Measurements from ENCODE around the gene TENT4A. TPM values are rescaled to one million over a fixed set of nuclear protein-coding genes. Genes with fewer than 3 reads are reported as not detected.

Gene TENT4A
- total and polyA plus RNA-seq, 2 of the 13 experiments (the other 11 are each of a cell fraction or from before 2014, with no cell fraction given), result 6.3 to 13.3 TPM

DNA sequence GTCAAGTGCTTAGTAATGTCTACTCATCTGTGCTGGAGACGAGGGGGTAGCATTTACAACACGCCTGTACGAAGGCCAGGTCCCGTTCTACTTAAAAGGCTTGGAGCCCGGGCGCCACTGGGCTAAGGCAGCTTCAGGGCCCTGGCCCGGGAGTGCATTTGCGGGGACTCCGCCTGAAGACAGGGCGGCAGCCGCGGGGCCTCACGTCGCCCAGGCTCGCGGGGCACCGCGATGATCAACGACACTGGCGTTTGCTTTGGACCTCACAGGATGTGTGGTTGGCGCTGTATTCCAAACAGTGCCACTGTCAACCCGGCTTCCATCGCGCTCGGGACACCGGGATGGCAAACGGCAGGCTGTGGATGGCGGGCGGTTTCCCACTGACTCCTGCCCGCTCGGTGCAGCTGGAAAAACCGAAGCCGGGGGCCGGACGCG, 1.1 kb upstream of the TENT4A start (continued):
- TF ChIP-seq GABPB1 (CRISPR knock-in tag; IDR thresholded peaks at IDR 0.05), result peak; percentile 43; the same call in 1 of the 2 replicates
- 0 out of 2 replicates have a peak, but pooled peaks have one; percentile 18 for TF ChIP-seq KLF6 (CRISPR knock-in tag; IDR thresholded peaks at IDR 0.05)
- TF ChIP-seq MEIS1 (CRISPR knock-in tag; IDR thresholded peaks at IDR 0.05; ENCODE audit: borderline replicate concordance), result peak; percentile 71; the same call in 1 of the 2 replicates
- 0 out of 4 replicates have a peak, but pooled peaks of 1 of the 2 experiments have one; percentile 10 for TF ChIP-seq POLR2A (IDR thresholded peaks at IDR 0.05; ENCODE audit: insufficient read depth in 1 of 2, low read depth in 2 of 2, low read length in 2 of 2)
- TF ChIP-seq, protein P1, sequence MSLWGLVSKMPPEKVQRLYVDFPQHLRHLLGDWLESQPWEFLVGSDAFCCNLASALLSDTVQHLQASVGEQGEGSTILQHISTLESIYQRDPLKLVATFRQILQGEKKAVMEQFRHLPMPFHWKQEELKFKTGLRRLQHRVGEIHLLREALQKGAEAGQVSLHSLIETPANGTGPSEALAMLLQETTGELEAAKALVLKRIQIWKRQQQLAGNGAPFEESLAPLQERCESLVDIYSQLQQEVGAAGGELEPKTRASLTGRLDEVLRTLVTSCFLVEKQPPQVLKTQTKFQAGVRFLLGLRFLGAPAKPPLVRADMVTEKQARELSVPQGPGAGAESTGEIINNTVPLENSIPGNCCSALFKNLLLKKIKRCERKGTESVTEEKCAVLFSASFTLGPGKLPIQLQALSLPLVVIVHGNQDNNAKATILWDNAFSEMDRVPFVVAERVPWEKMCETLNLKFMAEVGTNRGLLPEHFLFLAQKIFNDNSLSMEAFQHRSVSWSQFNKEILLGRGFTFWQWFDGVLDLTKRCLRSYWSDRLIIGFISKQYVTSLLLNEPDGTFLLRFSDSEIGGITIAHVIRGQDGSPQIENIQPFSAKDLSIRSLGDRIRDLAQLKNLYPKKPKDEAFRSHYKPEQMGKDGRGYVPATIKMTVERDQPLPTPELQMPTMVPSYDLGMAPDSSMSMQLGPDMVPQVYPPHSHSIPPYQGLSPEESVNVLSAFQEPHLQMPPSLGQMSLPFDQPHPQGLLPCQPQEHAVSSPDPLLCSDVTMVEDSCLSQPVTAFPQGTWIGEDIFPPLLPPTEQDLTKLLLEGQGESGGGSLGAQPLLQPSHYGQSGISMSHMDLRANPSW (CRISPR knock-in tag; IDR thresholded peaks at IDR 0.05; ENCODE audit: borderline replicate concordance), result 0 out of 2 replicates have a peak, but pooled peaks have one; percentile 46
- 0 out of 2 replicates have a peak, but pooled peaks have one; percentile 18 for TF ChIP-seq DPF2 (CRISPR knock-in tag; IDR thresholded peaks at IDR 0.05; ENCODE audit: borderline replicate concordance, low read depth)
- TF ChIP-seq RFX3 (CRISPR knock-in tag; IDR thresholded peaks at IDR 0.05), result no peak
- TF ChIP-seq SETDB1 (CRISPR knock-in tag; IDR thresholded peaks at IDR 0.05; ENCODE audit: borderline replicate concordance), result no peak
- TF ChIP-seq MEF2D (CRISPR knock-in tag; IDR thresholded peaks at IDR 0.05), result 0 out of 2 replicates have a peak, but pooled peaks have one; percentile 37
- TF ChIP-seq NFKB2 (CRISPR knock-in tag; IDR thresholded peaks at IDR 0.05; ENCODE audit: borderline replicate concordance), result peak; percentile 4; the same call in 1 of the 2 replicates
- TF ChIP-seq, protein P2, sequence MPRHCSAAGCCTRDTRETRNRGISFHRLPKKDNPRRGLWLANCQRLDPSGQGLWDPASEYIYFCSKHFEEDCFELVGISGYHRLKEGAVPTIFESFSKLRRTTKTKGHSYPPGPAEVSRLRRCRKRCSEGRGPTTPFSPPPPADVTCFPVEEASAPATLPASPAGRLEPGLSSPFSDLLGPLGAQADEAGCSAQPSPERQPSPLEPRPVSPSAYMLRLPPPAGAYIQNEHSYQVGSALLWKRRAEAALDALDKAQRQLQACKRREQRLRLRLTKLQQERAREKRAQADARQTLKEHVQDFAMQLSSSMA (CRISPR knock-in tag; IDR thresholded peaks at IDR 0.05), result 0 out of 2 replicates have a peak, but pooled peaks have one; percentile 1
- TF ChIP-seq SPEN (CRISPR knock-in tag; IDR thresholded peaks at IDR 0.05; ENCODE audit: low read depth), result peak; percentile 14; the same call in 1 of the 2 replicates
- TF ChIP-seq KLF15 (CRISPR knock-in tag; IDR thresholded peaks at IDR 0.05; ENCODE audit: borderline replicate concordance), result 0 out of 2 replicates have a peak, but pooled peaks have one; percentile 18
- TF ChIP-seq RARA (CRISPR knock-in tag; IDR thresholded peaks at IDR 0.05), result no peak
- 0 out of 2 replicates have a peak, but pooled peaks have one; percentile 39 for TF ChIP-seq HNRNPL (IDR thresholded peaks at IDR 0.05; ENCODE audit: low read depth, low read length)
- no peak for TF ChIP-seq KMT2A (CRISPR knock-in tag; IDR thresholded peaks at IDR 0.05)
- no peak for TF ChIP-seq STAT5B (CRISPR knock-in tag; IDR thresholded peaks at IDR 0.05)
- TF ChIP-seq ZNF33B (CRISPR knock-in tag; IDR thresholded peaks at IDR 0.05), result no peak
- TF ChIP-seq ZNF547 (CRISPR knock-in tag; IDR thresholded peaks at IDR 0.05), result no peak
- TF ChIP-seq AGO2 (optimal IDR thresholded peaks at IDR 0.05; ENCODE audit: low read depth, low read length), result peak; percentile 71
- no peak for TF ChIP-seq RELA (CRISPR knock-in tag; IDR thresholded peaks at IDR 0.05)
- TF ChIP-seq, protein P3, sequence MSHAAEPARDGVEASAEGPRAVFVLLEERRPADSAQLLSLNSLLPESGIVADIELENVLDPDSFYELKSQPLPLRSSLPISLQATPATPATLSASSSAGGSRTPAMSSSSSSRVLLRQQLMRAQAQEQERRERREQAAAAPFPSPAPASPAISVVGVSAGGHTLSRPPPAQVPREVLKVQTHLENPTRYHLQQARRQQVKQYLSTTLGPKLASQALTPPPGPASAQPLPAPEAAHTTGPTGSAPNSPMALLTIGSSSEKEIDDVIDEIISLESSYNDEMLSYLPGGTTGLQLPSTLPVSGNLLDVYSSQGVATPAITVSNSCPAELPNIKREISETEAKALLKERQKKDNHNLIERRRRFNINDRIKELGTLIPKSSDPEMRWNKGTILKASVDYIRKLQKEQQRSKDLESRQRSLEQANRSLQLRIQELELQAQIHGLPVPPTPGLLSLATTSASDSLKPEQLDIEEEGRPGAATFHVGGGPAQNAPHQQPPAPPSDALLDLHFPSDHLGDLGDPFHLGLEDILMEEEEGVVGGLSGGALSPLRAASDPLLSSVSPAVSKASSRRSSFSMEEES (CRISPR knock-in tag; IDR thresholded peaks at IDR 0.05), result no peak

Data from HepG2 (cell line).